Measurements from ENCODE around the gene MAP7D1. TPM values are rescaled to one million over a fixed set of nuclear protein-coding genes. Genes with fewer than 3 reads are reported as not detected.

Gene MAP7D1
- total RNA-seq, 1 experiment from 2014 or later: 49.9 TPM

- H2BK20ac ChIP-seq (ENCODE audit: low read depth, low read length, poor library complexity, severe bottlenecking): no peak overlapping the region
- no peak overlapping the region for H2AK5ac ChIP-seq (ENCODE audit: insufficient read length, low read length)
- H3K4ac ChIP-seq (ENCODE audit: low read depth, low read length): no peak overlapping the region
- no peaks in the 10 kb centered on the region for H3K27me3 ChIP-seq (ENCODE audit: insufficient read depth, low read length)
- peaks cover 10% of the 10 kb centered on the region for H3K23me2 ChIP-seq (ENCODE audit: insufficient read length, low read depth, low read length, poor library complexity, severe bottlenecking)
- no CpG with 5 or more reads among the region's 2 CpGs for WGBS (ENCODE audit: extremely low coverage, insufficient read length, low lambda C conversion rate)
- H3K79me2 ChIP-seq (ENCODE audit: insufficient read depth, low read length): no peaks in the 10 kb centered on the region
- H3K27ac Mint-ChIP-seq: peak overlapping the region in 2 of 3 experiments; percentile 55 to 85; a peak in 2 of 7 replicates
- H3K18ac ChIP-seq (ENCODE audit: insufficient read length, low read depth, low read length): no peak overlapping the region
- H2AFZ ChIP-seq (ENCODE audit: low read length): no peak overlapping the region
- H3K4me2 ChIP-seq (ENCODE audit: insufficient read depth, insufficient read length, low read length): no peak overlapping the region
- H3K4me1 ChIP-seq (ENCODE audit: insufficient read depth, low read length): 0 out of 2 replicates have a peak, but pooled peaks cover 2% of the 10 kb centered on the region
- no peaks in the 10 kb centered on the region; the same call in 1 of the 2 replicates for H3K27me3 Mint-ChIP-seq (ENCODE audit: low read depth)
- no peak overlapping the region for H3T11ph ChIP-seq (ENCODE audit: low read length)
- H3K14ac ChIP-seq (ENCODE audit: insufficient read depth, low read length): no peak overlapping the region
- peak; percentile 87 for DNase-seq
- no peak overlapping the region for H4K91ac ChIP-seq (ENCODE audit: insufficient read length, low read depth, low read length)
- H3K23ac ChIP-seq (ENCODE audit: insufficient read length, low read depth, low read length): no peak overlapping the region
- no peak overlapping the region for H2BK120ac ChIP-seq (ENCODE audit: low read depth, low read length, poor library complexity, severe bottlenecking)
- H2BK5ac ChIP-seq (ENCODE audit: insufficient read length, low read length): no peak overlapping the region
- H4K5ac ChIP-seq (ENCODE audit: insufficient read length, low read depth, low read length): no peak overlapping the region
- peak overlapping the region in 1 of 2 experiments; percentile 42; a peak in 1 of 5 replicates for H3K4me3 Mint-ChIP-seq
- H3K79me1 ChIP-seq (ENCODE audit: insufficient read depth, low read depth, low read length, poor library complexity, severe bottlenecking): no peaks in the 10 kb centered on the region
- H2BK12ac ChIP-seq (ENCODE audit: insufficient read length, low read depth, low read length): no peak overlapping the region
- H3K36me3 Mint-ChIP-seq (ENCODE audit: insufficient read depth in 1 of 3, low read depth in 3 of 3): peaks cover 17 to 22% (median 19%) of the 10 kb centered on the region in 3 experiments
- peaks cover 2% of the 10 kb centered on the region for H4K20me1 ChIP-seq (ENCODE audit: control insufficient read depth, insufficient read depth, insufficient read length)
- no peak overlapping the region for H2BK15ac ChIP-seq (ENCODE audit: low read depth, low read length)
- no peak overlapping the region for H3K9ac ChIP-seq (ENCODE audit: extremely low read depth, insufficient read length, low read length)
- H3K27ac ChIP-seq (ENCODE audit: insufficient read length, low read depth, low read length): no peak overlapping the region
- TF ChIP-seq CTCF (conservative IDR thresholded peaks at IDR 0.05): no peak
- H3K4me1 Mint-ChIP-seq: peaks cover 17 to 29% of the 10 kb centered on the region in 2 experiments
- H3K9me3 Mint-ChIP-seq: no peaks in the 10 kb centered on the region
- H3K56ac ChIP-seq (ENCODE audit: insufficient read length, low read depth, low read length): no peak overlapping the region
- H3K9me3 ChIP-seq (ENCODE audit: control insufficient read depth, low read depth, low read length): no peaks in the 10 kb centered on the region
- no peak overlapping the region for H4K8ac ChIP-seq (replicated peaks; ENCODE audit: insufficient read length, low read depth, low read length)
Measured at GRCh38 chr1:36182734-36183133, 26.8 kb downstream of the MAP7D1 start.
